OCI-LY1 (cell line): ENCODE data around the gene KRTAP5-3.

Experiments
- H2AFZ ChIP-seq: fragments of 200-600 bp; sonication (generic), shearing (Covaris generic); 2 replicates; pipeline ENCODE4 v1.6.0; 2014; ENCODE audit warnings: antibody characterized with exemption, mild to moderate bottlenecking, low read length
- H3F3A ChIP-seq: fragments of 200-600 bp; sonication (generic), shearing (Covaris generic); 2 replicates; pipeline ENCODE4 v1.6.0; 2014; ENCODE audit warnings: mild to moderate bottlenecking, antibody characterized with exemption, low read length, moderate library complexity; ENCODE audit not compliant: insufficient read depth
- H3K27ac ChIP-seq: fragments of 200-600 bp; sonication (generic); 2 replicates; pipeline ENCODE4 v1.5.1; 2014; ENCODE audit warnings: low read length, mixed run types, mild to moderate bottlenecking, low read depth; ENCODE audit not compliant: poor library complexity, severe bottlenecking
- H3K27me3 ChIP-seq: fragments of 200-600 bp; sonication (generic); 2 replicates; pipeline ENCODE4 v1.6.0; 2014; ENCODE audit warnings: antibody characterized with exemption, mild to moderate bottlenecking, low read length, moderate library complexity; ENCODE audit not compliant: insufficient read depth
- H3K36me3 ChIP-seq: fragments of 200-600 bp; sonication (generic); 2 replicates; pipeline ENCODE4 v1.6.1; 2014; ENCODE audit warnings: mild to moderate bottlenecking, antibody characterized with exemption, low read length, moderate library complexity, mixed read lengths; ENCODE audit not compliant: insufficient read depth
- H3K4me1 ChIP-seq: fragments of 200-600 bp; sonication (generic); 2 replicates; pipeline ENCODE4 v1.5.1; 2014; ENCODE audit warnings: mild to moderate bottlenecking, low read length, moderate library complexity; ENCODE audit not compliant: insufficient read depth, severe bottlenecking
- H3K4me2 ChIP-seq: fragments of 200-600 bp; sonication (generic), shearing (Covaris generic); 2 replicates; pipeline ENCODE4 v1.6.1; 2014; ENCODE audit warnings: low read length
- H3K4me3 ChIP-seq: fragments of 200-600 bp; sonication (generic); 2 replicates; pipeline ENCODE4 v1.5.1; 2014; ENCODE audit warnings: low read length, low read depth, mild to moderate bottlenecking, mixed read lengths; ENCODE audit not compliant: poor library complexity, severe bottlenecking
- H3K79me2 ChIP-seq: fragments of 200-600 bp; shearing (Covaris generic); 2 replicates; pipeline ENCODE4 v1.6.1; 2016; ENCODE audit warnings: mixed run types, low read length, mixed read lengths; ENCODE audit not compliant: insufficient read depth
- H3K9ac ChIP-seq: fragments of 200-600 bp; sonication (generic), shearing (Covaris generic); 2 replicates; pipeline ENCODE4 v1.6.1; 2014; ENCODE audit warnings: mild to moderate bottlenecking, low read length, mixed read lengths
- H3K9me2 ChIP-seq: fragments of 200-600 bp; sonication (generic), shearing (Covaris generic); 2 replicates; pipeline ENCODE4 v1.6.1; 2014; ENCODE audit warnings: low read depth, mild to moderate bottlenecking, low read length, mixed read lengths
- H3K9me3 ChIP-seq: fragments of 200-600 bp; shearing (Covaris generic); 2 replicates; pipeline ENCODE4 v1.6.1; 2014; ENCODE audit warnings: low read length, mixed read lengths
- H4K20me1 ChIP-seq: fragments of 200-600 bp; sonication (generic), shearing (Covaris generic); 2 replicates; pipeline ENCODE4 v1.6.0; 2016; ENCODE audit warnings: mild to moderate bottlenecking, low read length; ENCODE audit not compliant: insufficient read depth
- CTCF ChIP-seq: fragments of 200-600 bp; sonication (generic), shearing (Covaris generic); IDR thresholded peaks from 2 replicates; pipeline ENCODE4 v1.5.1; 2017; ENCODE audit warnings: mild to moderate bottlenecking, antibody characterized with exemption, low read length, moderate library complexity, mixed read lengths
- EZH2 ChIP-seq: fragments of 200-600 bp; sonication (generic), shearing (Covaris generic); IDR thresholded peaks from 2 replicates; pipeline ENCODE4 v1.8.0; 2017; ENCODE audit warnings: borderline replicate concordance, mixed run types, mild to moderate bottlenecking, antibody characterized with exemption, low read length, moderate library complexity, mixed read lengths

KRTAP5-3 gene

GRCh38 chr11:1645357-1645821 is 37.1 kb upstream of the KRTAP5-3 start:
- TF ChIP-seq CTCF = no peak
- no peak for TF ChIP-seq EZH2
- H3K79me2 ChIP-seq = no peaks in the 10 kb centered on the region
- H3K4me3 ChIP-seq = no peak overlapping the region
- no peaks in the 10 kb centered on the region for H4K20me1 ChIP-seq
- H3F3A ChIP-seq = no peaks in the 10 kb centered on the region
- H3K4me1 ChIP-seq = no peaks in the 10 kb centered on the region
- H3K4me2 ChIP-seq = no peak overlapping the region
- no peaks in the 10 kb centered on the region; the same call in 1 of the 2 replicates for H3K27me3 ChIP-seq
- no peaks in the 10 kb centered on the region for H3K9me3 ChIP-seq
- no peak overlapping the region for H3K9ac ChIP-seq
- no peaks in the 10 kb centered on the region for H3K36me3 ChIP-seq
- no peak overlapping the region for H2AFZ ChIP-seq
- no peak overlapping the region for H3K27ac ChIP-seq
- no peaks in the 10 kb centered on the region for H3K9me2 ChIP-seq

- H3K27ac ChIP-seq = no peak overlapping the region
- H3F3A ChIP-seq = no peaks in the 10 kb centered on the region
- no peaks in the 10 kb centered on the region for H3K9me3 ChIP-seq
- H3K27me3 ChIP-seq = no peaks in the 10 kb centered on the region; the same call in 1 of the 2 replicates
- no peaks in the 10 kb centered on the region for H3K4me1 ChIP-seq
- H4K20me1 ChIP-seq = no peaks in the 10 kb centered on the region
- H3K4me3 ChIP-seq = no peak overlapping the region
- no peak overlapping the region for H3K9ac ChIP-seq
- no peaks in the 10 kb centered on the region for H3K9me2 ChIP-seq
- H3K4me2 ChIP-seq = no peak overlapping the region
- H2AFZ ChIP-seq = no peak overlapping the region
- no peak for TF ChIP-seq CTCF
- TF ChIP-seq EZH2 = no peak
- H3K79me2 ChIP-seq = no peaks in the 10 kb centered on the region
- H3K36me3 ChIP-seq = no peaks in the 10 kb centered on the region
These were observed 36.5 kb upstream of the KRTAP5-3 start for GRCh38 chr11:1644601-1645356.

- TF ChIP-seq EZH2 (no peak), CTCF (no peak)
- Histone ChIP-seq H3K9me2 (no peaks in the 10 kb centered on the region), H3K36me3 (no peaks in the 10 kb centered on the region), H4K20me1 (no peaks in the 10 kb centered on the region), H3K79me2 (no peaks in the 10 kb centered on the region), H3K27me3 (no peaks in the 10 kb centered on the region; the same call in 1 of the 2 replicates), H3K4me2 (no peak overlapping the region), H3K4me3 (no peak overlapping the region), H3K9ac (no peak overlapping the region), H2AFZ (no peak overlapping the region), H3F3A (no peaks in the 10 kb centered on the region), H3K4me1 (no peaks in the 10 kb centered on the region), H3K9me3 (no peaks in the 10 kb centered on the region), H3K27ac (no peak overlapping the region)
These were observed 35.0 kb upstream of the KRTAP5-3 start for GRCh38 chr11:1643146-1643690.
